Body of pancreas (tissue), 4 donors: Measurements from ENCODE around the gene IER5.
"Not testable (repeated sequence)": the region's sequence is repeated elsewhere in the genome, so short reads cannot be mapped to it uniquely, and the experiment has no call there.

Source experiments
- POLR2A ChIP-seq, 3 donors: fragments of 450-650 bp; IDR thresholded peaks; one replicate each; pipeline ENCODE4 v1.6.1; 2016; ENCODE audit warnings: antibody characterized with exemption in 3 of 3, mild to moderate bottlenecking in 2 of 3
- TF ChIP-seq, protein P1 (sequence below), 7 experiments: fragments of 450-650 bp in 4 of 7; fragments of 200-600 bp in 3 of 7; sonication (generic) in 3 of 7; IDR thresholded peaks; one replicate each; pipeline ENCODE4 v1.5.1; 2016 to 2019; ENCODE audit warnings: antibody characterized with exemption in 7 of 7

DNA sequence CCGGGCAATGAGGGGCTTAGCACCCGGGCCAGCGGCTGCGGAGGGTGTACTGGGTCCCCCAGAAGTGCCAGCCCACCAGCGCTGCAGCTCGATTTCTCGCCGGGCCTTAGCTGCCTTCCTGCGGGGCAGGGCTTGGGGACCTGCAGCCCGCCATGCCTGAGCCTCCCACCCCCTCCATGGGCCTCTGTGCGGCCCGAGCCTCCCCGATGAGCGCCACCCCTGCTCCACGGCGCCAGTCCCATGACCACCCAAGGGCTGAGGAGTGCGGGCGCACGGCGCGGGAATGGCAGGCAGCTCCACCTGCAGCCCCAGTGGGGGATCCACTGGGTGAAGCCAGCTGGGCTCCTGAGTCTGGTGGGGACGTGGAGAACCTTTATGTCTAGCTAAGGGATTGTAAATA, 42.6 kb upstream of the IER5 start:
- TF ChIP-seq, protein P1, sequence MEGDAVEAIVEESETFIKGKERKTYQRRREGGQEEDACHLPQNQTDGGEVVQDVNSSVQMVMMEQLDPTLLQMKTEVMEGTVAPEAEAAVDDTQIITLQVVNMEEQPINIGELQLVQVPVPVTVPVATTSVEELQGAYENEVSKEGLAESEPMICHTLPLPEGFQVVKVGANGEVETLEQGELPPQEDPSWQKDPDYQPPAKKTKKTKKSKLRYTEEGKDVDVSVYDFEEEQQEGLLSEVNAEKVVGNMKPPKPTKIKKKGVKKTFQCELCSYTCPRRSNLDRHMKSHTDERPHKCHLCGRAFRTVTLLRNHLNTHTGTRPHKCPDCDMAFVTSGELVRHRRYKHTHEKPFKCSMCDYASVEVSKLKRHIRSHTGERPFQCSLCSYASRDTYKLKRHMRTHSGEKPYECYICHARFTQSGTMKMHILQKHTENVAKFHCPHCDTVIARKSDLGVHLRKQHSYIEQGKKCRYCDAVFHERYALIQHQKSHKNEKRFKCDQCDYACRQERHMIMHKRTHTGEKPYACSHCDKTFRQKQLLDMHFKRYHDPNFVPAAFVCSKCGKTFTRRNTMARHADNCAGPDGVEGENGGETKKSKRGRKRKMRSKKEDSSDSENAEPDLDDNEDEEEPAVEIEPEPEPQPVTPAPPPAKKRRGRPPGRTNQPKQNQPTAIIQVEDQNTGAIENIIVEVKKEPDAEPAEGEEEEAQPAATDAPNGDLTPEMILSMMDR (IDR thresholded peaks at IDR 0.05): not testable (repeated sequence)
- TF ChIP-seq POLR2A (IDR thresholded peaks at IDR 0.05): not testable (repeated sequence)
